ENCODE results near the gene CYFIP2. TPM values are rescaled to one million over a fixed set of nuclear protein-coding genes. Genes with fewer than 3 reads are reported as not detected.

Gene CYFIP2
- total and polyA plus RNA-seq, 4 donors = 24.9 to 46.3 (median 37.0) TPM

GRCh38 chr5:157379983-157380382 is 114.1 kb downstream of the CYFIP2 start:
- no peak for ATAC-seq (ENCODE audit: insufficient read depth, low FRiP score)
- WGBS, 2 donors = 94 to 96% methylated on average over 3 of the region's 3 CpGs
- peaks cover 0 to 2% (median 0%) of the 10 kb centered on the region in 5 donors for H3K4me1 ChIP-seq (ENCODE audit: control insufficient read depth in 5 of 5, insufficient read depth in 5 of 5, low read length in 5 of 5)

GRCh38 chr5:157381746-157382145 is 115.8 kb downstream of the CYFIP2 start:
- 91 to 96% methylated on average over 4 of the region's 4 CpGs for WGBS, 2 donors
- DNase-seq (no peak), ATAC-seq (ENCODE audit: insufficient read depth, low FRiP score) (no peak)
- no peak overlapping the region for H3K9ac ChIP-seq (ENCODE audit: insufficient read depth in 1 of 2, low read length in 2 of 2)
- H3K9me3 ChIP-seq (ENCODE audit: control insufficient read depth in 4 of 4, insufficient read depth in 3 of 4, low read length in 3 of 4) = no peaks in the 10 kb centered on the region
- no peak overlapping the region for H3K4me3 ChIP-seq
- no peak for TF ChIP-seq CTCF (IDR thresholded peaks at IDR 0.05; ENCODE audit: control extremely low read depth, extremely low read depth)
- peaks cover 0 to 4% (median 0%) of the 10 kb centered on the region in 5 donors for H3K4me1 ChIP-seq (ENCODE audit: control insufficient read depth in 5 of 5, insufficient read depth in 5 of 5, low read length in 5 of 5)
- H3K36me3 ChIP-seq (ENCODE audit: control insufficient read depth in 4 of 4, insufficient read depth in 4 of 4, low read length in 4 of 4) = peaks cover 0 to 4% (median 0%) of the 10 kb centered on the region in 4 donors
- H3K27me3 ChIP-seq (ENCODE audit: control insufficient read depth in 3 of 3, insufficient read depth in 3 of 3, low read length in 2 of 3) = no peaks in the 10 kb centered on the region
- no peak overlapping the region for H3K27ac ChIP-seq (ENCODE audit: low read depth in 1 of 2, low read length in 1 of 2)

More at GRCh38 chr5:157379983-157380382, 114.1 kb downstream of the CYFIP2 start:
- DNase-seq = no peak
- Histone ChIP-seq H3K36me3 (ENCODE audit: control insufficient read depth in 4 of 4, insufficient read depth in 4 of 4, low read length in 4 of 4) (peaks cover 0 to 7% (median 0%) of the 10 kb centered on the region in 4 donors), H3K27ac (ENCODE audit: low read depth in 1 of 2, low read length in 1 of 2) (no peak overlapping the region), H3K9ac (ENCODE audit: insufficient read depth in 1 of 2, low read length in 2 of 2) (no peak overlapping the region), H3K4me3 (no peak overlapping the region), H3K27me3 (ENCODE audit: control insufficient read depth in 3 of 3, insufficient read depth in 3 of 3, low read length in 2 of 3) (no peaks in the 10 kb centered on the region), H3K9me3 (ENCODE audit: control insufficient read depth in 4 of 4, insufficient read depth in 3 of 4, low read length in 3 of 4) (no peaks in the 10 kb centered on the region)
- TF ChIP-seq CTCF (IDR thresholded peaks at IDR 0.05; ENCODE audit: control extremely low read depth, extremely low read depth) = no peak

- peak overlapping the region in 1 of 2 donors; percentile 13 for H3K9ac ChIP-seq (ENCODE audit: insufficient read depth in 1 of 2, low read length in 2 of 2)
- peaks cover 0 to 6% (median 3%) of the 10 kb centered on the region in 5 donors for H3K4me1 ChIP-seq (ENCODE audit: control insufficient read depth in 5 of 5, insufficient read depth in 5 of 5, low read length in 5 of 5)
- TF ChIP-seq CTCF (IDR thresholded peaks at IDR 0.05; ENCODE audit: control extremely low read depth, extremely low read depth) = no peak
- DNase-seq = peak in 1 of 3 donors; percentile 10
- H3K4me3 ChIP-seq = no peak overlapping the region
- H3K36me3 ChIP-seq (ENCODE audit: control insufficient read depth in 4 of 4, insufficient read depth in 4 of 4, low read length in 4 of 4) = peaks cover 0 to 4% (median 0%) of the 10 kb centered on the region in 4 donors
- H3K27ac ChIP-seq (ENCODE audit: low read depth in 1 of 2, low read length in 1 of 2) = no peak overlapping the region
- no peak for ATAC-seq (ENCODE audit: insufficient read depth, low FRiP score)
- 90 to 92% methylated on average over 11 of the region's 11 CpGs for WGBS, 2 donors
- H3K27me3 ChIP-seq (ENCODE audit: control insufficient read depth in 3 of 3, insufficient read depth in 3 of 3, low read length in 2 of 3) = no peaks in the 10 kb centered on the region
- H3K9me3 ChIP-seq (ENCODE audit: control insufficient read depth in 4 of 4, insufficient read depth in 3 of 4, low read length in 3 of 4) = no peaks in the 10 kb centered on the region
These were observed 117.3 kb downstream of the CYFIP2 start for GRCh38 chr5:157382996-157383800.

All from lung (tissue), 12 donors.